HG03103 (cell line): ENCODE measurements around the gene PRDM11.
"Not testable (repeated sequence)": the region's sequence is repeated elsewhere in the genome, so short reads cannot be mapped to it uniquely, and the experiment has no call there.

Experiments
- ATAC-seq: cut with Tn5 transposase; IDR thresholded peaks from one replicate; pipeline ENCODE4 v1.9.1; 2021; ENCODE audit warnings: low read depth; ENCODE audit not compliant: unreplicated experiment

The PRDM11 gene

DNA sequence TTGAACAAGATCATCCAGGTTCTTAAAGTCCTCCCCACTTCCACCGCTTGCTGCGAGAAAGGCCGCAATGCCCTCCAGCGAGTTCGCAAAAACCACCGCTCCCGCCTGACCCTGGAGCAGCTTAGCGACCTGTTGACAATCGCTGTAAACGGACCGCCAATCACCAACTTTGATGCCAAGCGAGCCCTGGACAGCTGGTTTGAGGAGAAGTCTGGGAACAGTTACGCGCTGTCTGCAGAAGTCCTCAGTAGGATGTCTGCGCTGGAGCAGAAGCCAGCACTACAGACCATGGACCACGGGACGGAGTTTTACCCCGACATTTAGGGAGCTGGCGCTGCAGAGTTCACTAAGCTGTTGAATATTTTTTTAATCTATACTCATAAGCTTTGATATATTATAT, 81.4 kb downstream of the PRDM11 start:
- ATAC-seq = no peak

DNA sequence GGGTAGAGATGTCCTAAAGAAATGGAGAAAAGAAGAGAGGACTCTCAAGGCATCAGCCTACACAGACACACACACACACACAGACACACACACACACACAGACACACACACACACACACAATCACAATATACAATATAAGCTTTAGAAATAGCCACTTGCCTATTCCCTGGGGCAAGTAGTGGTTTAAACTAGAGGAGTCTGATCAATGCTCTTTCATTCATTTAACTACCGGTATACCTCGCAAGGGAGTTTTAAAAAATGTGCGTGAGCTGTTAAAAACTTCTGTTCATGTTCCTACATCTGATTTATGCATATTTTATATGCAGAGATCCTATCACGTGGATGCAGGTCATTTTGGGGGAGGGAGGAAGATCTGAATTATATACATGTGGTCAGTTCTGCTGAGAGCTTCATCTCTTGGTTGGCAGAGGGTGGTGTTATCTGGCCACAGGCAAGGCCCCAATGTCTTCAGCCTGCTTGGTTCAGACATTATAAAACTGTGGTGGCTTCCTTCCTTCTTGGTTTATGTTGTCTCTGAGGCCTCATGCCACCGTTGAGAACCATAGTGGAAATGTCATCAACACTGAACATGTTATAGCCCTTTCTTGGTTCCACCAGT, 83.1 kb downstream of the PRDM11 start:
- ATAC-seq = no peak

DNA sequence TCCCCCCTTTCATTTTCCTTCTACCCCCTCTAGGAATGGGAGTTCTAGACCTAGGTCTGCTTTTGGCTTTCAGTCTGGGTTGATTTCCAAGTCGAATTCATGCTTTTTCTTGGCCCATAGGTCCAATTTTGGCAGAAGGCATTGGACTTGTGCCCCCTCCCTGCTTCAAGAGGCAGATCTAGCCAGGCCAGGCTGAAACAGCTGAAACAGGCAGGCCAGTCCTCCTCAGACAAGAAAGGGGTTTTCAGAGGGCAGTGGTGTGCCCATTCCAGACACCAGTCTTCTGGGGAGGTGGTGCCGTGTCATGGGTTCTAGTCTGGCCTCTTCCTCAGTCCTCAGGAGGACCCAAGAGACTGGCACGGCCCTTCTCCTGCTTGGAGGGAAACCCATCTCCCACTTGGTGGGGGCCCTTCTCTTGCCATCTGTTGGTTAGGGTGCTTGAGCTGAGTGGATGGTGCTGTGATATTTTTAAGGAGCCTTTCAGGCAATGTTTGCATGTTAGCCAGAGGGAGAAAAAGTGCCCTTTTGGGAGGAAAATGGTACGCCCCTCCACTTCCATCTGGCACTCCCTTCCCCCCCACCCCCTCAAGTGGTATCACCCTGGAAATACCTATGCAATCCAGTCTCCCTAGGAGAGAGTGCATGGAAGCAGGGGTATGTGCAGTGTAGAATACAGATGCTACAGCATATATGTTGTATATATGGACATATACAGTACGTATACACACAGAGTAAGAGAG, 86.1 kb downstream of the PRDM11 start:
- no peak for ATAC-seq

DNA sequence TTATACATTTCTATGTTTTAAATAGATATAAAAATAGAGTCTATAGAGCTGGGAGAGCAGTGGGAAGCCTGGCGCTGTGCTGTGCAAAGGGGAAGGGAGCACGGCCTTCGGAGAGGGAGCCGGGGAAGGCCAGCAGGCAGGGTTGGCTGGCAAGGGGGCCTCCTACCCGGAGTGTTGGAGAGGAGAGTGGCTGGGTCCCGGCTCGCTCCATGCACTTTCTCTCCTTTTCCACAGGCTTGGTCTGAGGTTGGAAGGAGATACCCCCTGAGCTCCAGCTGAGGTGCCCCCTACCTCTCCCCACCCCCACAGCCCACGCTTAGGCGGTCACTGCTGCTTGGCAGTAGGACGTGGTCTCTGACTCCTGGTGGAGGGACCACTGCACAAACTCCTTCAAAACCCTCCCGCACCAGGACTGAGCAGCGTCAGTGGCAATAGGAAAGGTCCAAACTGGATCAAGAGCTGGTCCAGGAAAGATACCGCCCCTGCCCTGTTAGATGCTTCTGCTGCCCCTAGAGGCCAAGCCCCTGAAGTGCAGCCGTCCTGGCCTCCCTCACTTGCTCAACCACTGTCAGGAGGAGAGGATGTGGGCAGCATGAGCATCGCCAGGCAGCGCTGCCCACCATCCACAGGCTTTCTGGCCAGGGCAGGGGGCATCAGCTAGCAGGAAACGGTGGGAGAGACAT, 86.8 kb downstream of the PRDM11 start:
- ATAC-seq = peak; percentile 60

DNA sequence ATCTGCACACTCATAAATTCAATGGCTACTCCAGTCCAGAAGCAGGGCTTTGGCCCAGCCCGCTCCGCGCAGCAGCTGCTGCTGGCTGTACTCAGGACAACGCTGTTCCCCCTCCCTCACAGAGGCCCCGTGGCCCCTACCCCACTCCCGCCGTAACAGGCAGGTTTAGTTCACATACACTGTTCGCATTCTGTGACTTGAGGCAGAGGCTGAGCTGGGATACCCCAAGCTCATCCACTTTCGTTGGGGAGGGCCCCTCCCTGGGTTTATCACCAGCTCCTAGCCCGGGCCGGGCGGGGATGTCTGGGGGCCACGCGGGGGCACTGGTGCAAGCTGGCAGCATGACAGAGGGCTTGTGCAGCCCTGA, 87.3 kb downstream of the PRDM11 start:
- no peak for ATAC-seq

DNA sequence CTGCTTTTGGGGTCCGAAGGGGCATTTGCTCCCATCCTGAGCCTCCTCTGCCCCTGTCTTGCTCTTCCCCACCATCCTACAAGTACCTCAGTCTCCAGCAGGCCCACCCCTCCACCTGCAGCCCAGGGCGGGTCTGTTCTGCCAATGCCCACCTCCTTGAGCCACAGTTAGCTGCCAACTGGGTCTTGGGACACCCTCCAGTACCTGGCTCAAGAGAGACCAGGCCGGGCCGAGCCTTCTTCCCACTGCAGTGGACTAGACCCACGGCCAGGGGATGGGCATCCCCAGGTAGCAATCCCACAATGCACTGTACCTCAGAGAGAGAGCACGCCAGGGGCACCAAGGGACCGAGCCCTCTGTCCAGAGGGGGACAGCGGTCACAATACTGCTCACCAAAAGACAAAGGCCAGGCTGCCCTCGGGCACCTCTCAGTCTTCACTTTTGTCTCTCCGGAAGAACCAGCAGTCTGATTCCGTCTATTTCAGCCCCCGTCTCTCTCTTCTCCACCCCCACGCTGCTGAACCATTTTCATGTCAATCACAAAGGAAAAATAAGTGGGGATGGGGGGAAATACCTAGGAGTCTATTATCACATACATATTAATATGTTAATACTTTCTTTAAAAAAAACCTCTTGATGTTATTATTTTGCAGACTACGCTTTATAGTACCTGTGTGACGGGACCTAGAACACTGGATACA, 88.0 kb downstream of the PRDM11 start:
- no peak for ATAC-seq

DNA sequence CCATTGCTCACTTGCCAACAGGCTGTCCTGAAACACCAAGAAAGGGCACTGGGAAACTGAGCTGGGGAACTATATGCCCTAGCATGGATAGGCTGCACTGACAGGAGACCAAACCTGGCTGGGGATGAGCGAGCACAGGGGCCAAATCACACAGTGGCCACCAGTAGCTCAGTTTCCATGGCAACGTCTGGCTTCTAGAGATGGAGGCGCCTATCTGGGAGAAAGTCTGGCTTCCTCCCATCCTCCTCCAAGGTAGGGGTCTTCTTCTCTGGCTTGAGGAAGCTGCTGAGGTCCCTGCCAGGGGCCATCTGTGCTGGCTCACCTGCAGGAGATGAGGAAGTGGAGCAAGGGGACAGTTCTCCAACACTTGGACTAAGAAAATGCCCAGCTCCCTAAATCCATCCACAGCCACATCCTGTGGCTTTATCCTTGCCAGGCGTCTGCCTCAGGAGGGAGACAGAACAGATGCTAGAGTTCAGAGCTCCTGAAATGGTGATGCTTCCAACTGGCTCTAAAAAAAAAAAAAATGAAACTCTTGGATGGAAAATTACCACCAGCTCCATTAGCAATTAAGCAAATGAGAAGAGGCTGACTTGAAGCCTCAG, 91.4 kb downstream of the PRDM11 start:
- no peak for ATAC-seq

DNA sequence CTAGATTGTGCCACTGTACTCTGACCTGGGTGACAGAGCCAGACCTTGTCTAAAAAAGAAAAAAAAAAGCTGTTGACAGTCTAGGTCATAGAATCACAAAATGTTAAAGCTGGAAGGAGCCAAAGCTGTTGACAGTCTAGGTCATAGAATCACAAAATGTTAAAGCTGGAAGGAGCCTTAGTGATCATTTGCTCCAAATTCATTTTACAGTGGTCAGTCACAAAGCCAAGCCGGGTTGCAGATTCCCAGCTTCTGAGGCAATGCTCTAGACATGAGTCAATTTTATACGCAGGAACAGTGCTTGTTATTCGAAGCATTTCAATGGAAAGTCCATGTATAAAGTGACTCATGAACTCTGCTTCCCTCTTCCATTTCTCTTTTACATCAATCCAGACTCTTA, 92.3 kb downstream of the PRDM11 start:
- no peak for ATAC-seq

DNA sequence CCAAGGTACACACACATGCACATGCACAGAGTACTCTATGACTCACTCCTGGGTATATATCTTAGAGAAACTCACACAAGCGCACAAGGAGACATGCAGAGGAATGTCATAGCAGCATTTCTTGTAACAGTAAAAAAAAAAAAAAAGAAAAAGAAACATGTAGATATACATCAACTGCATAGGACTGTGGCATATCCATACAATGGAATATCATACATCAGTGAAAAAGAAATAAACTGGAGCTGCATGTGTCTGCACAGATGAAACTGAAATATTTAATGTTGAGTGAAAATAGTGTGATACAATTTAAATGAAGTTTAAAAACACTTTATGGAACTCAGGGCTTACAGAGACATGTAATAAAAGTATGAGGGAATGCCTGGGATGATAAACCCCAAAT, 93.3 kb downstream of the PRDM11 start:
- ATAC-seq = no peak

DNA sequence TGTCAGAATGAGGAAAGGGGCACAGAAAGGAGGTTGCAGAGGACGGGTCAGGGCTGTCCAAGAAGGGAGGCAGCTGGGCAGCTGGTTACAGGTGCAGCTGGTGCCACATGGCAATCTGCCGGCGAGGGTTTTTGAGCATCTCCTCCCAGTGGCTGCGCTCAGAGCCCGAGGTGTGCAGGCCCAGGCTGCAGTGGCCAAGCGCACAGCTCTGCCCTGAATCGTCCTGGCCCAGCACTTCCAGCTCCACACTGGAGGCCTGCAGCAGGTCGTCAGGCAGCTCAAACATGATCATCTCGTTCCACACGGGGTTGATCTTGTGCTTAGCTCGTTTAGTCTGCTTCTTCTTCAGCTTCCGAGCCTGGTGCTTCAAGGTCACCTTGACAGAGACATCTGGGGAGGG, 97.5 kb downstream of the PRDM11 start:
- no peak for ATAC-seq

DNA sequence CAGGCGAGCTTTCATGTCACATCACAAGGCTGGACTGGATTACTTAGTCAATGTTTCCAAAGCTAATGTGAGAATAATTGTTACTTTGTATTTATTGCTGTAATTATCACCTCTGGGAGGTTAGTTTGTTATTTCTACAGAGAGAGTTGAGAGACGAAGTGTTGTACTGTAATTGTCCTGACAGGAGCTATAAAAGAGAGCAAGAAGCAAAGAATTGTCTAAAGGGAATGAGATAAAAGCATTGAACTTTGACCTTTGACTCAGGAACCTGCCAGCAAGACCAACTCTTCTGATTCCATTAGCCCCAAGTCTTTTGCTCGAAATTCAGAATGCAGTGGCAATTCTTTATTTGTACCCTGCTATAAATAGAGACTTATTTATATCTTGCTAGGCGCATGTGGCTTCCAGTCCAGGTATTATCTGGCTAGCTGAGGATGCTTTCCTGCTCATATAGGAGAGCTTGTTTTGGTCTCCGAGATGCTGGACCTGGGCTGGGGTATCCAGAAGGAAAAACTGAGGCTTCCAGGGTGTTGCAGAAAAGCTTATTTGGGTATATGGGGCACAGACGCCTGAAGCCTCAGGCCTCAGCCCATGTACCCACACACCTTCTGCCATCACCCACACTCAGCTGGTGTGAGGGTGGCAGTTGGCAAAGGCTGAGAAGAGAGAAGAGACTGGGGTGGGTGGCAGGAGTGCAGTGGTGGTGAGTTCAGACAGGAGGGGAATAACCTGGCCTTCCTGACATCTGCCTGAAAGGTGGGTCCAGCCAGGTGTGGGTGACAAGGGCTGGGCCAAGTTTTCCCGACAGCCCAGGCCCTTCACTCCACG, 99.0 kb downstream of the PRDM11 start:
- ATAC-seq = no peak

DNA sequence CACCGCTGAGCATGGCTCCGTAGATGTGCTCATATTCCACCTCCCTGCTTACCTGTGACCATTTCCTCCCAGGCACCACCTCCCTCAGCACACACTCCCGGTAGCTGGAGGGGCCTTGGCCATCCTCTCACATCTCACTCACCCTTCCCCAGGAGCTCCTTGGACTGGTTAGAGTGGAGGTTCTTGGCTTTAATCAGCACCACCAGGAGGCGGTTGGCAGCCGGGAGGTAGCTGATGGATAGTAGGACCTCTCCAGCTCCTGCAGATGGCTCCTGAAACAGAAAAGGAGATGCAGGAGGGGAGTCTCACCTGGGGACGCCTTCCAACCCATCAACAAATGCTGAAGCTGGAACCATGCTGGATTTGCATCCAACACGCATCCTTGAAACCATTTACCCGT, 99.8 kb downstream of the PRDM11 start:
- no peak for ATAC-seq

DNA sequence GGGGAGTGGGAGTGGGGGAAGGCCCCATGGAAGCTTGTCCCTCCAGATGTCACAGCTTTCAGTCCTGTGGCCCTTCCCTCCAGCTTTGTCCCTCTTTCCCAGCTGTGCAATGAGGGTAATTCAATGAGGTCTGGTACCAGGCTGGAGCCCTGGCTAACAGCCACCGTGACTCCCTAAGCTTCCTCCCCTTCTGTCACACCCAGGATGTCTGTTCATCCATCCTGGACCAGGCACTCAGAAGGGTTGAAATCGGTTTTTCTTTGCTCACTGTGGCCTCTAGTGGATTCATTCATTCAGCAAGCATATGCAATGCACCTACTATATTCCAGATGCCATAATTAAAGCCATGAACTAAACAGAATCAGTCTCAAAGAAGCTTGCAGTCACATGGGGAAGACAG, 101.0 kb downstream of the PRDM11 start:
- no peak for ATAC-seq

DNA sequence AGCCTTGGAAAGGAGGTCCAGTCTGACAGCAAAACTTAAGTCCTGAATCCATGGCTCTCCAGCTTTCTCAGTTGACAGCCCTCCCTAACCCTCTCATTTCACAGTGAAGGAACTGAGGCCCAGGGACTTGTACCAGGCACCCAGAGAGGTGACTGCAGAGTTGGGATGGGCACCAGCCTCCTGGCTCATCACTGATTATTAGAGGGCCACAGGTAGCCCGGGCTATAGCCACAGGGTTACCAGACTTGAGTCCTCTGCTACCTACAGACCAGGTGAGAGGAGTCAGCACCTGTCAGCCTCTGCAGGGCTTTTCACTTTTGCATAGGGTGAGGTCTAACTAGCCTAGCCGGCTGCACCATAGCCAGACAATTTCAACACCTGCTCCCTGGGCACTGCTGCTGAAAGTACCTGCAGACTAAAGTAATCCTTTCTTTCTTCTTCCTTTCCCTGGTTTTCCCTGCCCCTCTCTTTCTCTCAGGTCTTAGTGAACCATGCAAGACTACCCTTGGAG, 102.1 kb downstream of the PRDM11 start:
- ATAC-seq = no peak

DNA sequence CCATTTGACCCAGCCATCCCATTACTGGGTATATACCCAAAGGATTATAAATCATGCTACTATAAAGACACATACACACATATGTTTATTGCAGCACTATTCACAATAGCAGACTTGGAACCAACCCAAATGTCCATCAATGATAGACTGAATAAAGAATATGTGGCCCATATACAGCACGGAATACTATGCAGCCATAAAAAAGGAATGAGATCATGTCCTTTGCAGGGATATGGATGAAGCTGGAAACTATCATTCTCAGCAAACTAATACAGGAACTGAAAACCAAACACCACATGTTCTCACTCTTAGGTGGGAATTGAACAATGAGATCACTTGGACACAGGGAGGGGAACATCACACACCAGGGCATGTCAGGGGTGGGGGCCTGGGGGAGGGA, 102.9 kb downstream of the PRDM11 start:
- not testable (repeated sequence) for ATAC-seq

DNA sequence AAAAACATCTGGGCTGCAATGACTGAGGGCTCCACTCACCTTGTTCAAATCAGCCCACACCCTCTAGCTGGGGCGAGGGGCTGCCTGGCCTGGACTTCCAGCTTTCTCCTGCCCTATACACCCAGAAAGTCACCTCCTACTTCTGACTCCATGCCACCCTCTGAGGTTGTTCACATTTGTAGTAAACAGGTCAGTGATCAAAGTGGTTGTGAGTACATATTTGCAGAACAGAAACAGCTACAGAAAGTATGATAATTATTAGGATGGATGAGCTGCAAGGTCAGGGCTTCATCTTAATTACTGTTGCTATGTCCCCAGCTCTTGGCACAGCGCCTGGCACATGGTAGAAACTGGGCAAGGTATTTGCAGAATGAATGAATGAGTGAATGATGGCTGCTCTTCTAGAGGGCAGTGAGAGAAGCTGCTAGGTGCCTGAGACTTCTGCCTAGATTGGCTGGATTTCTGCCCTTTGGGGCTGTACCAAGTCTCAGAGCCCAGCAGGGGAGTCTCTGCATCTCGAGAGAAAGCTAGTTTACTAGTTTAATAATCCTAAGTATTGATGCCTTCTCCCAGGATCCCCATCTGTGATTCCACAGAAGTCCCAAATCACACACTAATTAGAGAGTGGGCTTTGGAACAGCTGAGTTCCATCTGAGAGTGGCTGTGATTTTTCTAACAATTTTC, 103.7 kb downstream of the PRDM11 start:
- no peak for ATAC-seq

DNA sequence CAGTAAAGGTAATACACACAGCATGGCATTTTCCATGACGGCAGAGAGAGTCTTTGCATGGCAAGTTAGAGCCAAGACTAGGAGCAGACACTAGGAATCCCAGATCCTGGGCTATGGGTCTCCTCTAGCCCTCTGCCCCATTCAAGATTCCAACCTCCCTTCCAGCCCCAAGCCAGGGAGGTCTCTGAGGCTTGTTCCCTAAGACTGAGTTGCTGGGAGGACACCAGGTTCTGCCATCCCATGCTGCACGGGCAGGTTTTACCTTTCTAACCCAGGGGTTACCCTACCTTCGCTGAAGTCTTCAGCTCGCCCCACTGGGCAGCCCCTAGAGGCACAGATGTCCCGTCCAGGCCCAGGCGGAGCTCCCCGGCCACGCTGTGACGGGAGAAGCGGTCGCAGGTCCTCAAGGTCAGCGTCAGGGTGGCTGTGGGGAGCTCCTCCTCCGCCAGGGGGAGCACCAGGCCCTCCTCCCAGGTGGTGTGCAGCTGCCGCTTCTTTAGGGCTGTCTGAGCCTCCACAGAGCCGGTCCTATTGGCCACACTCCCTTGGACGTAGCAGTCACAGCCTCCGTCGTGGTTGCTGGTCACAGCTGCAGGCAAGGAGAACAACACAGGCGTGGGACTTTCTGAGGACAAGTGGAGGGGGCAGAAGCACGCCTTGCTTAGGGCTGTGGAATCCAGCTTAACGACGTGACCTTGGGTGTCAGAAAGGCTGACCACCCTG, 105.9 kb downstream of the PRDM11 start:
- no peak for ATAC-seq

DNA sequence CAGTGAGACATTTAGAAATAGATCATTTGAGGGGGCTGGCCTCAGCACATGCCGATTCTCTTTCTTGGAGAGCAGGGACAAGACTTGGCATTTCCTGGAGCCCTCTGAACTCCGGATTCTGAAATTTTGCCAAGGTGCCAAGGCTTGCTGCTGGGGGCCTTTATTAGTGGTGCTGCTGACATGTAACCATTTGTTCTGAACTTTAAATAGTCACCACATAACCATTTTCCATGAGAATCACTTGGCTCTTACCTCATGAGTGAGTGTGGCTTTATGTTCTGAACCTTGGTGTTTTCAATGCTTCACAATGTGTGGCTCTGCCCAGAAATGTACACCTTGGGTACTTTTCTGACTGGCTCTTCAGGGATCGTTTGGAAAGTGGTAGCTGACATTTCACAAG, 106.4 kb downstream of the PRDM11 start:
- no peak for ATAC-seq

DNA sequence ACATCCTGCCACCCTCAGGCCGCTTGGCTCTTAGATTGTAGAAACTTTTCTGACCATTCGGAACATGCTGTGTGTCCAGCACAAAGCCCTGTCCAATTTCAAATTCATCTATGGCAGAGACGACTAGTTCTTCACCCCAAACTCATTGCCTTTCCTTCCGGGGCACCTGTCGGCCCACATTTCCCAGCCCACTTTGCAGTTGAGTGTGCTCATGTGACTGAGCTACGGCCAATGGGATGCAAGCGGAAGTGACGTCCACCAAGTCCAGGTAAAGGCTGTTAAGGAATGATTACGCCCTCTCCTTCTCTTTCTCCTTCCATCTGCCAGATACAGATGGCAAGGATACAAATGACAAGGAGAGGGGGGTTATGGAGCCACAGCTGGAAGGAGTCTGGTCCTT, 107.2 kb downstream of the PRDM11 start:
- no peak for ATAC-seq
